NCI-H2029 (cell line): ENCODE measurements around the gene BAZ2A.
"Not testable (repeated sequence)": the region's sequence is repeated elsewhere in the genome, so short reads cannot be mapped to it uniquely, and the experiment has no call there.

ENCODE experiments used
- DNase-seq: peaks from one replicate; lab custom pipeline; 2025; lab: John Stamatoyannopoulos, UW

Gene BAZ2A

DNA sequence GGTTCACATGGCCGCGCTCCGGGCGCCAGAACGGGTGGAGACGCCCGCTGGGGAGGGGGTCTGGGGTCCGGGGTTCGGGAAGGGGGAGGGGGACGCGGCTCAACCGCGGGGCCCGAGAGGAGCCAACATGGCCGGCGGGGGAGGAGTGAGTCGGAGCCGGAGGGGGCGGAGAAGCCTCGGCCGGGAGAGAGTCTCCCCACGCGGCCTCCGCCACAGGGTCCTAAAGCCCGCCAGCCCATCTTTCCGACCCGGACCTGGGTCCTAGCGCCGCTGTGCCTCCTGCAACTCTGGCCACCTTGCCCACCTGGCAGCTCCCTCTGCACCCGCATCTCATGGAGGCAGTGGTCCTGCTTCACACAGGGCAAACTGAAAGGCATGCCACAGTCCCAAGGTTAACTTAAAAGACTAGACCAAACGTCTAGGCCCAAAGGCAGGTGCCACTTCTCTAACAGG is at the start of gene BAZ2A:
Gene BAZ2A, minus strand, starts transcription at position 147 of the 453 bp plus-strand sequence. CDS start 12,796 bp downstream, outside the sequence.
- DNase-seq, result peak; percentile 79

GRCh38 chr12:56678852-56679251 is 48.7 kb upstream of the BAZ2A start:
- DNase-seq, result no peak

GRCh38 chr12:56677680-56678079 is 47.6 kb upstream of the BAZ2A start:
- no peak for DNase-seq

- DNase-seq, result no peak
Observed at GRCh38 chr12:56676851-56677580, 46.9 kb upstream of the BAZ2A start.

GRCh38 chr12:56671608-56672007 is 41.5 kb upstream of the BAZ2A start:
- no peak for DNase-seq

GRCh38 chr12:56670836-56671235 is 40.7 kb upstream of the BAZ2A start:
- DNase-seq, result no peak

DNA sequence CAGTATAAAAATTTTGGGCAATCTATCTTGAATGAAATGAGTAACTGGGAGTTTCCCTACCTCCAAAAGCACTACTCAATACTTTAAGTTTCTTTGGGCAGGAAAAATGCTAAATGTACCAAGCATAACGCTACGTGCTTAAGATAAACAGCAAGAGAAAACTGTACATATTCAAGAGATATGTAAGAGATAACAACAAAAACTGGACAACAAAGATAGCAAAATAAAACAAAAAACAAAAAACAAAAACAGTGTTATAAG is 38.0 kb upstream of the BAZ2A start:
- no peak for DNase-seq

DNA sequence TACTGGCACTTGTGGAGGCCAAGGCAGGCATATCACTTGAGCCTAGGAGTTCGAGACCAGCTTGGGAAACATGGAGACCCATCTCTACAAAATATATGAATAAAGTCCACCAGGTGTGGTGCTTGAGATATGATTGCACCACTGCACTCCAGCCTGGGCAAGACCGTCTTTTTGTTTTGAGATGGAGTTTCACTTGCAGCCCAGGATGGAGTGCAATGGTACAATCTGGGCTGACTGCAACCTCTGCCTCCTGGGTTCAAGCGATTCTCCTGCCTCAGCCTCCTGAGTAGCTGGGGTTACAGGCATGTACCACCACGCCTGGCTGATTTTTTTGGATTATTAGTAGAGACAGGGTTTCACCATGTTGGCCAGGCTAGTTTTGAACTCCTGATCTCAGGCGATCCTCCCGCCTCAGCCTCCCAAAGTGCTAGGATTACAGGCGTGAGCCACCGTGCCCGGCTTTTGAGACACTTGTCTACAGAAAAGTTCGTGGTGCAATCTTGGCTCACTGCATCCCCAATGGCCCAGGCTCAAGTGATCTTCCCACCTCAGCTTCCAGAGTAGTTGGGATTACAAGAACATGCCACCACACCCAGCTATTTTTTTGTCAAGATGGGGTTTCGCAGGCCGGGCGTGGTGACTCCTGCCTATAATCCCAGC is 32.0 kb upstream of the BAZ2A start:
- no peak for DNase-seq

DNA sequence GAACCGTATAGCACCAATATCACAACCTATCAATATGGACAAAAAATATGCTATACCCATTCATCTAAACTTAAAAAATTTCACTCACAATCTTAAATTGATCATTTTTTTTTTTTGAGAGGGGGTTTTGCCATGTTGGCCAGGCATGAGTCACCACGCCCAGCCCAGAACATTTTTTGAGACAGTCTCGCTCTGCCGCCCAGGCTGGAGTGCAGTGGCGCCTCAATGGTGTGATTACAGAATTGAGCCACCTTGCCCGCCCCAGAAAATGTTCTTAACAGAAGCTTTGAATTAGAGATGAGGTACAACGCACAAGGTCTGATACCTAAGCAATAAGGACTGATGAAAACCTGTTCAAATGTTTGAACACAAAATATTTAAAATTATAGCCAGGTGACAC is 31.4 kb upstream of the BAZ2A start:
- no peak for DNase-seq

DNA sequence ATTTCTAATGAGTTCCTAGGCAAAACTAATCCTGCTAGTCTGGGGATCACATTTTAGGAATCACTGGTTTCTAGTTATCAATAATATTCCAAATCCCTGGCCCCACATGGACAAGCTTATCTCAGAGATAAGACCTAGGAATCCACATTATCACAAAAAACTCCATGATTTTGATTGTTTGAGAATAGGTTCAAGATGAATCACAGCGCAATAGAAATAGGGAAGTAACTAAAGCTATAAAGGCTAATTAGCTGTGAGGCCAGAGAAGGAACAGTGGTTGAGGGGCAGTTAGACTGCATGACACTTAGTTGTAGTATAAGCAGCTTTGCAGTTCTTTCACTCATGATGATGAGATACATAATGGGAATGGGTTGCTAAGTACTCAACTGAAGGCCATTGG is 28.8 kb upstream of the BAZ2A start:
- no peak for DNase-seq

DNA sequence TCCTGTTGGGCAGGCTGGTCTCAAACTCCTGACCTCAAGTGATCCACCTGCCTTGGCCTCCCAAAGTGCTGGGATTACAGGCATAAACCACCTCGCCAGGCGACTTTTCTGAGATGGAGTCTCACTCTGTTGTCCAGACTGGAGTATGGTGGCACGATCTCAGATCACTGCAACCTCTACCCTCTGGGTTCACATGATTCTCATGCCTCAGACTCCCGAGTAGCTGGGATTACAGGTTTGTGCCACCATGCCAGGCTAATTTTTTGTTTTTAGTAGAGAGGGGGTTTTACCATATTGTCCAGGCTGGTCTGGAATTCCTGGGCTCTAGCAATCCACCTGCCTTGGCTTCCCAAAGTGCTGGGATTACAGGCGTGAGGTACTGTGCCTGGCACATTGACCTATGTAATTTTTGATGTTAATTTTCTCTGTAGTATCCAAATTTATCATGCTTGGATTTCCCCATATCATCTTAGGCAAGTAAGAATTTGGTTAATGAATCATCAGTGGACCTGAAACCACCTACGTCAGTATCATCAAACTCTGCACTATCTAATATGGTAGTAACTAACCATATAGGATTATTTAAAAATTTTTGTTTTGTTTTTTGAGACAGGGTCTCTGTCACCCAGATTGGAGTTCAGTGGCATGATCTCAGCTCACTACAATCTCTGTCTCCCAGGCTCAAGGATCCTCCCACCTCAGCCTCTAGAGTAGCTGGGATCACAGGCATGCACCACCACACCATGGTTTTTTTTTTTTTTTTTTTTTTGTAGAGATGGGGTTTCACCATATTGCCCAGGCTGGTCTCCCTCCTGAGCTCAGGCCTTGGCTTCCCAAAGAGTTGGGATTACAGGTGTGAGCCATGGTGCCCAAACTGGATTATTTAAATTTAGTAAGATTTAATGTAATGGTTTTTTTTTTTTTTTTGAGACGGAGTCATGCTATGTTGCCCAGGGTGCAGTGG is 27.6 kb upstream of the BAZ2A start:
- no peak for DNase-seq

GRCh38 chr12:56653781-56654180 is 23.7 kb upstream of the BAZ2A start:
- not testable (repeated sequence) for DNase-seq

DNA sequence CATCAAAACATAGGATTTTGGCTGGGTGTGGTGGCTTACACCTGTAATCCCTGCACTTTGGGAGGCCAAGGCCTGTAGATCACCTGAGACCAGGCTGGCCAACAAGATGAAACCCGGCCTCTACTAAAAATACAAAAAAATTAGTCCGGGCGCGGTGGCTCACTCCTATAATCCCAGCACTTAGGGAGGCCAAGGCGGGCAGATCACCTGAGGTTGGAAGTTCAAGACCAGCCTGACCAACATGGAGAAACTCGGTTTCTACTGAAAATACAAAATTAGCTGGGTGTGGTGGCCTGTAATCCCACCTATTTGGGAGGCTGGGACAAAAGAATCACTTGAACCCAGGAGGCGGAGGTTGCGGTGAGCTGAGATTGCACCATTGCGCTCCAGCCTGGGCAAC is 17.9 kb upstream of the BAZ2A start:
- DNase-seq, result not testable (repeated sequence)

DNA sequence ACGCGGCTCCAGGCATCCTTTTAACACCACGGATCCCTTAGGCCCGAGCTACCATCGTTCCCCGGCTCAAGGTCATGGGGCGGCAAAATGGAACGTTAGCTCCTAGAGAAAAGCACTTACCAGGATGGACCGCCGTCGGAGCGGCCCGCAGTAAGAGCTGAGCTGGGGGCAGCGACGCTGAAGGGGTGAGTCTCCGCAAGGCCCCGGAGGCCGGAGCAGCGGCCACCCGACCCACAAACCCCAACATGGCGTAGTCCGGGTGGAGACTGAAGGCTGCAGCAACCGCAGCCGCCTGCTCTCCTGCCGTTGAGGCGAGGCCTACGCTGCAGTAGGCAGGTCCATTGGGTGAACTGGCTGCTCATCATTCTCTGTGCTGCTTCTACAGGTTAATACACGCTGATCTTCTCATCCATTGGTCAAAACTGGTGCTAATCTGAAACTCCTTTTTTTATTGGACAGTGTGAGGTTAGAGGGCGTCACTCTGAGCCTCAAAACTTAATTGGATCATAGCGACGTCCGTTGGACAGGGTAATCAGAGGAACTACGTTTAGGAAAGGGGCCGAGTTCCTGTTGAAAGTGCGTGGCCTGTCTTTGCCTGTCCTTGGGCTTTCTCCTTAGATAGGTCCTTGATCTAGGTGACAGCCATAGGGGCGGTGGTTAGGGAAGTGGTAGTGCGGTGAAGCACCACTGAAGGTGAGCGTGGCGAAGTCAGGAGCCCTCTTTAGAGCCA is 15.8 kb upstream of the BAZ2A start, which contains the start of gene ATP5F1B:
Gene ATP5F1B, minus strand, starts transcription at position 268 of the 730 bp plus-strand sequence. Its CDS starts 21 bp downstream, at position 247.
- peak; percentile 99 for DNase-seq

- no peak for DNase-seq
Observed at GRCh38 chr12:56645201-56645716, 15.1 kb upstream of the BAZ2A start.

DNA sequence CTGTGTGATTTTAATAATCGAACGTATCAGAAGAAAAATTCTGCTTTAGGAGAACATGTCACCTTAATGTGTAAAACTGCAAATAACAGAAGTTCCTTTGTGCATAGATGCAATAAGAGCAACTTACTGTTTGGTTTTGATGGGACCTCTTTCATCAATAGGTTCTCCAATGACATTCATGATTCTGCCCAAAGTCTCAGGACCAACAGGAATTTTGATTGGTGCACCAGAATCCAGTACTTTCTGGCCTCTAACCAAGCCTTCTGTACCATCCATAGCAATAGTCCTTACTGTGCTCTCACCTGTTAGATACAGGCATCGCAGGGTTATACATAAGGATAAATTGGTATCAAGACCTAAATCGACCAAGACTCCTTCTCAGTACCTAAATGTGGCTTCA is 14.5 kb upstream of the BAZ2A start:
- DNase-seq, result no peak

- DNase-seq, result no peak
Observed at GRCh38 chr12:56641219-56641618, 11.1 kb upstream of the BAZ2A start.

DNA sequence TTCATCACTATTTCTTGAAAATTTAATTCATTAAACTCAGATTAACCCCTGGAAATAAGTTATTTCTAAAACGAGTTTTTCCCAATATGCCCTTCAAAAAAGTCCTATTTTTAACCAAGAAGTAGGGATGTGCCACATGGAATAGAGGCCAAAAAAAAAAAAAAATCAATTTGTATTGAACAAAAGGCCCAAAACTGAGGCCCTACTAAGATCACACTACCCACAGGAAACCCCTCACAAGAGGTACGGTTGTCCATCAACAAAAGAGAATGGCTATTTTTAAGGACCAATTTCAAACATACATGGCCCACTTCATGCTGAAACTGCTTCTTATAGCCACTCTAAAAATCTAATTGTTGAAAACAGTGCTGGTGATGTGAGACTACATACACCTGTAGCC is 7.5 kb upstream of the BAZ2A start:
- no peak for DNase-seq

DNA sequence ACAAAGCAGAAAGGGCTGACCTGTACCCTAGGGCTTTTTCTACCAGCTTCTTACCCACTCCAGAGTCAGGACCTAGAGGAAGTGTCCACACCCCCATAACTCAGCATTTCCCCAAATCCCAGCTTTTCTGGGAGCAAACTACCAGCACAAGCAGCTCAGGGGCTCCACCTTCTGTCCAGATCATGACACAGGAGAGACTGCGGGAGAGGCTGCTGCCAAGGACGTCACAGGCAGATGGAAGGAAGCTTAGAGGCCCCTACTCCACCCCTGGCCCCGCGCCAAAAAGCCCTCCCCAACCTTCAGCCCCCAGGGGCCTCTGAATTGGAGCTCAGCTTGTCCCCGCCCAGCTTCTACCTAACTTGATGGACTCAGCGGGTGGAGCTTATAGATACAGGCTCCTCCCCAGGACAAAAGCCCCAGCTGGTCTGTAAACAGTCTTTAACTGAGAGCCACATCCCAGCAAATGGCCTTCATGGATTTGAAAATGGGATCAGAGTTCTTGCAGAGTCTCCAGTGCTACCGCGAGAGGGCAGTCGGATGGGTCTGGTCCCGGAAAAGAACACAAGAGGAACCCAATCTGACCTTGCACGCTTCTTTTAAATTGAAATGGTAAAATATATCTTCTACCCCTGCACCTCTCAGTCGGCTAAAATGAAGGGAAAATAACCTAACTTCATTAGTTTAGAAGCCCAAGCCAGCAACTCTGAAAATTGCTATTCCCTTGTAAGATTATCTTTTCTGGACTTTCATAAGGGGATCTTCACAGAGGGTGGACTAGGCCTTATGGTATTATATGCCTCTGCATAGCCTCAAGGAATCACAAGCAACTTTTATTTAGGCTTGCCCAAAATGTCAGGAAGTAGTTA is 6.8 kb upstream of the BAZ2A start:
- peak; percentile 99 for DNase-seq

- peak; percentile 85 for DNase-seq
Observed at GRCh38 chr12:56635806-56636674, 5.9 kb upstream of the BAZ2A start.
